Forelimb muscle (tissue), 1 donor: ENCODE data around the gene PACSIN2. TPM values are rescaled to one million over a fixed set of nuclear protein-coding genes. Genes with fewer than 3 reads are reported as not detected.
"Not testable (repeated sequence)": the region's sequence is repeated elsewhere in the genome, so short reads cannot be mapped to it uniquely, and the experiment has no call there.

ENCODE experiments used
- DNase-seq: peaks from one replicate; pipeline ENCODE4 v3.0.0-alpha.2; 2013; ENCODE audit warnings: low read depth
- polyA plus RNA-seq: library from polyadenylated mRNA; unstranded; fragments of 120-200 nt; gene quantifications from one replicate; pipeline ENCODE4 v1.2.1, GENCODE V29; 2013; ENCODE audit not compliant: insufficient read length

PACSIN2 gene
- polyA plus RNA-seq, 1 donor: 28.3 TPM

DNA sequence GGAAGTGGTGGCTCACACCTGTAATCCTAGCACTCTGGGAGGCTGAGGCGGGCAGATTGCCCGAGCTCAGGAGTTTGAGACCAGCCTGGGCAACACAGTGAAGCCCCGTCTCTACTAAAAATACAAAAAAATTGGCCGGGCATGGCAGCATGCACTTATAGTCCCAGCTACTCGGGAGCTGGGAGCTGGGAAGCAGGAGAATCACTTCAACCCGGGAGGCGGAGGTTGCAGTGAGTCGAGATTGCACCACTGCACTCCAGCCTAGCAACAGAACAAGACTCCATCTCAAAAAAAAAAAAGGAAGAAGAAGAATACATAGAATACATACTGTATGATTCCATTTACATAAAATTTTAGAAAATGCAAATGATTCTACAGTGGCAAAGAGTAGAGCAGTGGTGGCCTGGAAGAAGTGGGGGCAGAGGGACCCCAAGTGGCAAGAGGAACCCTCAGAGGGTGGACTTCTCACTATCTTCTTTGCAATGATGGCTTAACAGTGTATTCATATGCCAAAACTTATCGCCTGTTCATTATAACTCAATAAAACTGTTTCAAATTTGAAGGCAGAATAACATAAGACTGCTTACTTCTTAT is 22.0 kb downstream of the PACSIN2 start:
- DNase-seq: no peak

DNA sequence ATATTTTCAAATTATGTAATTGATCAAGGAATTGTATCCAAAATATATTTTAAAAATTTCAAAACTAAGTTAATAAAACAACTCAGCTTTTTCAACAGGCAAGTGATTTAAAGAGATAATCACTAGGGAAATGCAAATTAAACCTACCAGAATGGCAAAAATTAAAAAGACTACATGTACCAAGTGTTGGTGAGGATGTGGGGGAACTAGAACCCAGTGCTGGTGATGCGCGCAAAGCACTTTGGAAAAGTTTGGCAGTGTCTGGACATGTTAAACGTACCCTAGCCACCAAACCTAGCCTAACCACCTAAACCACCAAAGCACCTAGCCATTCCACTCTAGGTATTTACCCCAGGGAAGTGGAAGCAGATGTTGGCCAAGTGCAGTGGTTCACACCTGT is 22.9 kb downstream of the PACSIN2 start:
- DNase-seq: no peak

DNA sequence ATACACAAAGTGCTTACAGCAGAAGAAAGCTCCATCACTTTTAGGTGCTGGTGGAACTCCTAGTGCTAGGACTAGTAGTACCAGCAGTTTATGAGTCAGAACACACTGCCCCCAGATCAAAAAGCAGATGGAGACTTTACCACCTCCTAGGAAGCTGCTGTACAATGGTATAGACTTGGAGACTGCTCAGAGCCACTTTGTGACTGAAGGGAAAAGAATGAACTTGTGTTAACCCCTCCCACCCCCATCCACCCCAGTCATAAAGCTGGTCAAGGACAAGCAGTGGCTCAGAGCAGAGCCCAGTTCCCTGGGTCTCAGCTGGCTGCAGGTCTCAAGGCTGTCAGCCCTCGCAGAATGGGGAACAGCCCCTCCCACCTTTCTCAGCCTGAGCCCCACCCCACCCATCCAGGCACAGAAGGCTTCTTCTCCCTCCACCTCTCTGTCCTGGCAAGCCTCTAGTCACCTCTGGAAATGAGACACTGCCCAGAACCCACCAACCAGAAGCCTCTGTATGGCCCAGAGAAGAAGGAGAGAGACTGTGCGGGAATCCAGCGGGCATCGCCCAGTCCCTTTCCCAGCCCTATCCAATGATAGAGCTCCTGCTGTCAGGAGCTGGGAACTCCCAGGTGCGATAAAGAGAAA is 23.8 kb downstream of the PACSIN2 start:
- DNase-seq: no peak

DNA sequence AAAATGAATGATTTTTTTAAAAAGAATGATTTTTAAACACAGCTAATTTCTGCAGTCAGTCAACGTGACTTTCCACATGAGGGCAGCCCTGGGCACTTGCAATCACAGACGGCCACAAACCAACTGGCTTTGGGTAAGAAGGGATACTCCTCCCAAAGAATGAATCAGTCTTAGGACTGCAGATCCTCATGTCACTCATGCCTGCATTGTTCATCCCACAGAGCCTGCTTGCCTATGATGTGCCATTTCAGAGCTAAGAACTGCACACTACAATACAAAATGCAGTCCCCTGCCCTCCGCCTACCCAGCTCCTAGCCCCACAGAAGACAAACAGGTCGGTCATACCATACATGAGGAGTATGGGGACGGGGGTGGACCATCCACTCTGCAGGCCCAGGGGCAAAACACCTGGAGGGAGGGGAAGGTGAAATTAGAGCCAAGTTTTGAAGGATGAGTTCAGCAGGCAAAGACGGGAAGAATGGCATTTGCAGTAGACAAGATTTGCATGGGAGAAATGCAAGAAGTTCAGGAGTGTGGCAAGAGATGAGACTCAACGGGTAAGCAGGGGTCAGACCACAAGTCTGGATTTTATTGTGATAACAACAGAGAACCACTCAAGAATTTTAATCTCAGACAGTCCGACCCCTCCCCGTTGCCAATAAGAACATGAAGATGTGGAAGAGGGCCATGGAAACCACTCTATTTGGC is 24.7 kb downstream of the PACSIN2 start:
- no peak for DNase-seq

DNA sequence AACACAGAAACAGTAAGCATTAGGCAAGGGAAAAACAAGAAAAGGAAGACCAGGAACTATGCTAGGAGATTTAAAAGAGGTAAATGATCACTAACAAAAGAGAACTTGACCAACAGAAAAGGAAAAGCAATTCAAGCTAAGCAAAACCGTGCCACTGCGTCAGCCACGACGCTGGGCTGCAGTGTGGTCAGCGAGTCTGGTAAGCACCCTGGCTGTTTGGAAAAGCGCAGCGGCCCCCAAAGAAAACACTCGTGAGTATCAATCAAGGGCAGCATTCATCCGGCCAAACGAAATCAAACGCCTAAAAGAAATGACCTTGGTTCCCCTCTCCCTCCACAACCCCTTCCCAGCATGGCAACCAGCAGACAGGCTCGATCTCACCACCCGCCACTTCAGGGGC is 28.8 kb downstream of the PACSIN2 start:
- no peak for DNase-seq

DNA sequence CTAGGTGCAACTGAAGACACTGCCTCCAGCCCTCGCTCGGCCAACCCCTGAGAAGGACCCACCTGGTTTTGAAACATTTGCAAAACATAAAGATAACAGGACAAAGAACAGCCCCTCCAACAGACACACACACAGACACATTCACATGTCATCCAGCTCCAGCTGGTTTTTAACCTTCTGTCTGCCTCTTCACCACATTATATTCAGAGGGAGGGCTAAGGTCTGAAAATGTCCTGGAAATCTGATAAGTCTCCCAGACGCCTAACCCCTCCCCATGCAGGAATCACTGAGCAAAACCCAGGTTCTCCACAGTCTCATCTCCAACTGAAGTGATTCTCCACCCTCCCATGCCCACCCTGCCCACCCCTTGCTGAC is 29.4 kb downstream of the PACSIN2 start:
- DNase-seq: no peak

DNA sequence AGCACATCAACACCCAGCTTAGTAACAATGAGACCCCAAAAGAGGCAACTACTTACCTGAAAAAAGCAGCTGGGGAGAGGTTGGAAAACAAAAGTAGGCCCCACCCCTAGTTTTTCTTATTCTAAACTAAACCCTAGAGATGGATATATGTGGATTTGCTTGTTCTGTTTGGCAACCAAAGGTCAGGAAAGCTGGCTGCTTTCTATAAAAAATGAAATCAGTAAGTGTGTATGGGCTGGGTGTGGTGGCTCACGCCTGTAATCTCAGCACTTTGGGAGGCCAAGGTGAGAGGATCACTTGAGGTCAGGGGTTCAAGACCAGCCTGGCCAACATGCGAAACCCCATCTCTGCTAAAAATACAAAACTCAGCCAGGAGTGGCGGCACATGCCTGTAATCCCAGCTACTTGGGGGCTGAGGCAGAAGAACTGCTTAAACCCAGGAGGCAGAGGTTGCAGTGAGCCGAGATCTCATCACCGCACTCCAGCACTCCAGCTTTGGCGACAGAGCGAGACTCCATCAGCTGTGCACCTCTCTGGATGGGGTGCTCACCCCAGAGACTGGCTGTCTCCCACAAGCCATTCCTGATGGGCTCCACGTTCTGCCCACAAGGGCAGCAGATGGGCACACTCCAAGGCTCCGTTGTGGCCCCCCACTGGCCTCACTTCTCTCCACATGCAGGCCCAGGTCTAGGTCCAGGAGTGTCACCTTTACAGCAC is 30.0 kb downstream of the PACSIN2 start:
- no peak for DNase-seq

DNA sequence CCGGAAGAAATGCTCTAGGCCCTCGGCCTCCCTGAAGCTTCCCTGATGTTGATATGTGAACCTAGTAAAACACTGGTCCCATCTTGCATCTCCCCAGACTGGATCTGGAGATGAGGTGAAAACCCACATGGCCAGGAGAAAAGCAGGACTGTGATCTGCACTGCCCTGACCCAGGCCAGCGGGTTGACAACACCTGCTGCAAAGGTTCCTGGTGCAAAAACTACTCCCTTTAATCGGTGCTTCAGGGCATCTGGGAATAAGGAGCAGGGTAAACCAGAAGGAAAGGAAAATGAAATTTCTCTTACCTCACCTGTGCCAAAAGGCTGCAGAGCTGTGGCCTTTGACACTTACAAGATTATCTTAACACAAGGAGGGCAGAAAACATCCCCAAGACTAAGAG is 30.6 kb downstream of the PACSIN2 start:
- DNase-seq: no peak

DNA sequence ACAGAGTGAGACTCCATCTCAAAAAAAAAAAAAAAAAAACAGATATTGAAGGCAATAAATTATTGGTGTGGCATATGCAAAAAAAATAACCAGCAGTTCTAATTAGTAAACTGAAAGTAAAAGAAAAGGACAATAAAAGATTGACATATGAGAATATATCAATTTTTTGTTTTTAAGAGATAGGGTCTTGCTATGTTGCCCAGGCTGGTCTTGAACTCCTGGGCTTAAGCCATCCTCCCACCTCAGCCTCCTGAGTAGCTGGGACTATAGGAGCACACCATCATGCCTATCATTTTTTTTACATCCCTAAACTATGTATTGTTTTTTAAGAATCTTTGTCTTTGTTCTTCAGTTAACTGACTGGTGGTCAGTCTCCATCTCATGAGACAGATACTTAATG is 31.5 kb downstream of the PACSIN2 start:
- no peak for DNase-seq

DNA sequence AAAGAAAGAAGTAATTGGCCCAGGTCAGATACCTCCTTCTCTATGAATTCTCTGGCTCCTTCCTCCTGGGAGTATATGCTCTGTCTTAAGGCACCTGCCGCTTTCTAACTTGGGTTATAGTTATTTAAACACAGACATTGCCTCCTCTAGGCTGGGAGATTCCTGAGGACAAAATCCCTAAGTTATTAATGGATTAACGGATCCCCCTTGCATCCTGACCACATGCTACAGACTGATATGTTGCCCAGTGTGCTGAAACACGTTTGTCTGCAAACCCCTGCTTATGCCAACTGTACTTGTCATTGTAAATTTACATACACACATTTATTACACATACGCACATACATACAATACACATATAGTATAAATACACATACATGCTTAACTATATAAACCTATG is 35.3 kb downstream of the PACSIN2 start:
- no peak for DNase-seq

DNA sequence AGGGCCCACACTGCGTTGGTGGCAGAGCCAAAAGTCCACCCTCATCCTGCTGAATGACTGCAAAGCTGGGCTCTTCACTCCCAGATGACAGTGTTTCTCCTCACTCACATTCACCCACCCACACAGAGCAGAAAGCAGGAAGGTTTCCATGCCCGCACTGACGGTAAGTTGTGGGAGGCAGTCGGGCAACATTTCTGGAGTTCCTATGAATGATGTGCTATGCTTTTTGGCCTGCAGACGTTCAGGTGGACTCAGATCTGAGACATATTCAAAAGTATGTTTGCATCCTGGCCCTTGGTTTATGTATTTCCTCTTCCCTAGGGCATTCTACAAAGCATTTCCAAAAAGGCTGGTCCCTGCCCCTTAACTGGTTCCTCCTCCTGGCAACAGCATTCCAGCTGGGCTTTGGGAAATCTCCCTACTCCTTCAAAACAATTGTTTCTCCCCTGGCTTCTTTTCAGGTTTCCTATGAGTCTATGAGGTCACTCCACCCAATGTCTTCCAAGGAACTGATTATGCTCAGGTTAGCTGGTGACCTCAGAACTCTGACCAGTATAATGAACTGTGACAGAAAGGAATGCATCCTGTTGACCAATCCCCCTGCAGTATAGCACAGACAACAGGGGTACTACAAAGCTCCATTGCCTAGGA is 36.4 kb downstream of the PACSIN2 start:
- DNase-seq: no peak

DNA sequence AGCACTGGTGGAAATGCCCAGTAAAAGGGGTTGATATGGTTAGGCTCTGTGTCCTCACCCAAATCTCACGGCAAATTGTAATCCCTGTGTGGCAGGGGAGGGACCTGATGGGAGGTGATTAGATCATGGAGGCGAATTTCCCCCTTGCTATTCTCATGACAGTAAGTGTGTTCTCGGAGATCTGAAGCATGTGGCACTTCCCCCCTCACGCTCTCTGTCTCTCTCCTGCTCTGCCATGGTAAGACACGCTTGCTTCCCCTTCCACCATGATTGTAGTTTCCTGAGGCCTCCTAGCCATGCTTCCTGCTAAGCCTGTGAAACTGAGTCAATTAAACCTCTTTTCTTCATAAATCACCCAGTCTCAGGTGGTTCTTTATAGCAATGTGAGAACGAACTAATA is 37.4 kb downstream of the PACSIN2 start:
- no peak for DNase-seq

DNA sequence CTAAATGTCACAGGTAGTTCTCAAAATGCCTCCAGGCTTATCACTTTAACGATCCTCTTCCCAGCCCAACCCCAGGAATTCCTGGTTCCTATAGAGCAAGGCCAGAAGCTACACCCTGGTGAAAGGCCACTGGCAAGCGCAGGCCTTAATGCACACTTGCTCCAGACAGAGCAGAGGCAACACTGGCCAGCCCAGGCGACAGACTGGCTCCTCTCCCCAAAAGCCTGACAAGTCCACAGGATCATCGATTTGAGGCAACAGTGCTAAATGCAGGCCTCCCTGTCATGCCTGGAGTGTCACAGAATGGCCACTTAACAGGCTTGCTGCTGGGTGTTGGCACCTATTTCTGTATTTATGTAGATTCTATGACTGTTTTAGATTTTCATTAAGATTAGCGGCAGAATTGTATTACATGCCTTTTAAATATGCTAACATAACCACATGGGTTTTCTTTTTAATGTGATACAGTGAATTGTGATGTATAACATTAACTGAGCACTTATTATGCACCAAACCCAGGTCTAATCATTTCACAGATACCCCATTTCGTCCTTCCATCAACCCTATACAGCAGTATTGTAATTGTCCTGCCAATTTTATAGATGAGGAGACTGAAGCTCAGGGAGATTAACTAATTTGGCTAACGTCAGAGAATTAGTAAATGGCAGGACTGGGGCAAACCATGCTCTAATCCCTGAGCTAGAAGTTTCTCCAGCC is 38.6 kb downstream of the PACSIN2 start:
- DNase-seq: no peak

DNA sequence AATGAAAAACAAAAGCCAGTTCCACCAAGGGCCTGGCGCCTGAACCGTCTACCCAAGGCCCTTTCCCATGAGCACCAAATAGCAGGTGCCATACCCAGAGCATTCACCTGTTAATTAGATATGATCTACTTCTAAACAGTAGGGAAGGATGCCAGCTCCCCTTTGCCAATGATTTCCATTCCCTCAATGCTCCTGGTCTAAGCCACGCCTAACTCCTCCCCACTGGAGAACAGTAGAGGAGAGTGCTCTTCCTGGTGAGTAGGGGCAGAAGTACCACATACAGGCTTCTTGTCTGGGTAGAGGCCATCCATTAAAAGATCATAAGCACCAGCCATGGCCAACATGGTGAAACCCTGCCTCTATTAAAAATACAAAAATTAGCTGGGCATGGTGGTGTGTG is 40.7 kb downstream of the PACSIN2 start:
- no peak for DNase-seq

DNA sequence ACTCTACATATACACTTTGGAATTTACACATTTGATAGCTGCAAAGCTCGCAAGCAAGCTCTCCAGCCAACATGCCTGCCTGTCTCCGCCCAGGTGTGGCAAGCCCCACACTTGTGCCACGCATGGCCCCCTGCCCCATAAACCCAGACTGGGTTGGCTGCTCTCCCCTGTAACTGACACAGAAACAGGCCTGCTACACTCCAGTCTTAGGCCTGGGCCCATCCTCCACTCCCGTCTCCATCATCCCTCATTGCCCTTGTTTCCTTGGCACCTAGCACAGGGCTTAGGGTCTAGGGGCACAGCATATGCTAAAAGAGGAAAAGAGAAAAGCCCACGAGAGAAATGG is 41.4 kb downstream of the PACSIN2 start:
- no peak for DNase-seq

DNA sequence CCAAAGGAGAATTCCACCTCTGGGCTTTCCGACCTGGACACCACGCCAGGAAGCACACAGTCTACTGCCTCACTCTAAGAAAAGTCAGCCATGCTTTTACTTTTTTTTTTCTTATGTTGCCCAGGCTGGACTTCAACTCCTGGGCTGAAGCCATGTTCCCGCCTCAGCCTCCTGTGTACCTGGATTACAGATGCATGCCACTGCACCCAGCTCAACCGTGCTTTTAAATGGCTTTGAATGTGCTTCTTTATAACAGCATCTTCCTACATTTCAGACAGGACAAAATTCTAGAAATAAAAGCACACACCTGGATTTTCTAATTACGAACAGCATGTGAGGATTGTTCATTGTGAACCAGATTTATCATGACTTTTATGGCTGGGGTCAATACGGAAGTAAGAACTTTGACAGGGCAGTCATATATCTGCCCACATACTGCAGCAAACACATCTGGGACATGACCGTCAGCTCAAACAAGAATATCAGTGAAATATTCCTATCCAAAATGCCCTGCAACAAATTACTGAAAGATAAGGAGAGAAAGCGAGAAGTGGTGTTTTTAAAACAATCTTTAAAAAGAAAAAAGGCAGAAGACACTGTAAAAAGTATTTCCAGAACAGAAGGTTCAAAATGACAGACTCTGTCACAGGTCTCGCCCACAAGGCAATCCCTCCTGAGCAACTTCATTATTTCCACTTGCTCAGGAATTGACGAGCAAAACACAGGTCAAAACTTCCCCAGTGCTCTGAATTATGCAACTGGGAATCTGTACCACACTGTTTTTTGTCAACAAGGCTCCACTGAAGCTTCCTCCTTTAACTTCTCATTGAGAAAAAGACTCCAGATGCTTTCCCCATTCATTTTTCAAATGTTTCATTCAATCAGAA is 42.1 kb downstream of the PACSIN2 start:
- no peak for DNase-seq

DNA sequence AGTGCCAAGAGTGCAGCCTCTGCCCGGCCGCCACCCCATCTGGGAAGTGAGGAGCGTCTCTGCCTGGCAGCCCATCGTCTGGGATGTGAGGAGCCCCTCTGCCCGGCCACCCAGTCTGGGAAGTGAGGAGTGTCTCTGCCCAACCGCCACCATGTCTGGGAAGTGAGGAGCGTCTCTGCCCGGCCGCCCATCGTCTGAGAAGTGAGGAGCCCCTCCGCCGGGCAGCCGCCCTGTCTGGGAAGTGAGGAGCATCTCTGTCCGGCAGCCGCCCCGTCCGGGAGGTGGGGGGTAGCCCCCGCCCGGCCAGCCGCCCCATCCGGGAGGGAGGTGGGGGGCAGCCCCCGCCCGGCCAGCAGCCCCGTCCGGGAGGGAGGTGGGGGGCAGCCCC is 43.5 kb downstream of the PACSIN2 start:
- DNase-seq: not testable (repeated sequence)

DNA sequence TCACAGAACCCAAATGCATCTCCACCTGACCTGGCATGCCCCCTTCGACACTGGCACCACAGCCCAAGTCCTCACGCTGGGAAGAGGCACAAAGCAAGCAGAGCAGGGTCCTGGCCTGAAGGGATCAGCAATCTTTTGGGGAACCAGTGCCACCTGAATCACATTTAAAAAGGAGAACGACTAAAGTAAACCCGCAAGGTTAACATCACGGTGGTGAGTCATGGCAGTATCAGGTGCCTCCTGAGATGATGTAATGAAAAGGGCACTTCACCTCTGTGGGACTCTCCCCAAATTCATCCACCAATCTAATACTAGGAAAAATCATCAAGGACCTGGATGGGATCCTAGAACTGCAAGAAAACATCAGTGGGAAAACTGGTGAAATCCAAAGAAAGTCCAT is 44.9 kb downstream of the PACSIN2 start:
- DNase-seq: no peak

DNA sequence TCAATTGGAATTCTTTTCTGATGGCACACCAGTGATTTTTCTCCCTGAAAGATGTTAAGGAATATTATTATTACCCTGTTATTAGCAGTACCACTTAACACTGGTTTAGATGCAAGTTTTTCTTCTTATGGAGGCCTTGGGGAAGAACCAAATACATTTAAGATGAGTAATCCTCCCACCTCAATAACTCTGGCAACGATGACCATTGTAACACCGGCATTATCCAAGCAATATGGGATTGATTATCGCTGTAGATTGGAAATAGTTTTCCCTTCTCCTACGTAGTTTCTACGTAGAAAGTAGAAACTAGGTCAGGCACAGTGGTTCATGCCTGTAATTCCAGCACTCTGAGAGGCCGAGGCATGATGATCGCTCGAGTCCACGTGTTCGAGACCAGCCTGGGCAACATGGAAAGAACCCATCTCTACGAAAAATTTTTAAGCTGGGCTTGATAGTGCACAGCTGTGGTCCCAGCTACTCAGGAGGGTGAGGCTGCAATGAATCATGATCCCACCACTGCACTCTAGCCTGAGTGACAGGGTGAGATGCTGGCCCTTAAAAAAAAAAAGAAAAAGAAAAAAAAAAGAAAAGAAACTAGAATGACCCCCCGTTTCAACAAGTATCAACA is 45.5 kb downstream of the PACSIN2 start:
- DNase-seq: peak; percentile 61

DNA sequence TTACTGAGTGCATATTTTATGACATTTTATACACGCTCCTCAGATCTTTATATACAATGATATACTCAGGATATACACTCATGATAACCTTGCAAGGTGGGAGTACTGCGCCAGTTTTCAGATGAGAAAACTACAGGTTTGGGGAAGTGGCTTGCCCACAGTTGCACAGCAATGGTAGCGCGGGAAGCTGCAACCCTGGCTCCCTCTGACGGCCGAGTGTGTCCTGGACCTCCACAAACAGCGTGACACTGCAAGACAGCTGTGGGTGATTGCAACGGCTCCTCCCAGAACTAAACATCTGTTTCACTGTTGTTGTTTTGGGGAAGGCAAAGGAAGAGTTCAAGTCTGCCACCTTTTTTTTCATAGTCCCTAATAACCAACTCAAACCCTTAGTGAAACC is 47.0 kb downstream of the PACSIN2 start:
- DNase-seq: no peak
